Vagina (tissue), 2 donors: ENCODE results near the gene RPS6KA2.
"Not testable (repeated sequence)": the region's sequence is repeated elsewhere in the genome, so short reads cannot be mapped to it uniquely, and the experiment has no call there.

Source experiments
- CTCF ChIP-seq, 3 experiments: fragments of 450-650 bp in 2 of 3; fragments of 200-600 bp in 1 of 3; sonication (generic) in 1 of 3; IDR thresholded peaks; one replicate each; pipeline ENCODE4 v1.5.1; 2017 to 2019; ENCODE audit warnings: antibody characterized with exemption in 3 of 3, mild to moderate bottlenecking in 2 of 3, moderate library complexity in 2 of 3
- POLR2AphosphoS5 ChIP-seq, 2 donors: sonication (generic); formaldehyde crosslinking; IDR thresholded peaks; one replicate each; pipeline ENCODE4 v1.9.0; 2017; ENCODE audit warnings: antibody characterized with exemption in 2 of 2, mild to moderate bottlenecking in 2 of 2, low read depth in 1 of 2; ENCODE audit not compliant: insufficient read depth in 1 of 2

- not testable (repeated sequence) for TF ChIP-seq POLR2AphosphoS5 (IDR thresholded peaks at IDR 0.05; ENCODE audit: insufficient read depth in 1 of 2, low read depth in 1 of 2); CTCF (IDR thresholded peaks at IDR 0.05)
These were observed 234.1 kb downstream of the RPS6KA2 start for GRCh38 chr6:166392755-166393534.
